Hepatocyte (in vitro differentiated cells): ENCODE results near the gene HOXB1.

Experiments used
- CTCF ChIP-seq: fragments of 200-600 bp; sonication (generic); IDR thresholded peaks from 2 replicates; pipeline ENCODE4 v1.5.1; 2016; ENCODE audit warnings: antibody characterized with exemption, mild to moderate bottlenecking; ENCODE audit not compliant: poor library complexity
- EZH2 ChIP-seq: fragments of 200-600 bp; sonication (generic); IDR thresholded peaks from 2 replicates; pipeline ENCODE4 v1.6.1; 2016; ENCODE audit warnings: antibody characterized with exemption, mild to moderate bottlenecking, borderline replicate concordance
- EZH2phosphoT487 ChIP-seq: fragments of 200-600 bp; sonication (generic); IDR thresholded peaks from one replicate; pipeline ENCODE4 v1.6.1; 2018; ENCODE audit warnings: antibody characterized with exemption, mild to moderate bottlenecking, low read depth, moderate library complexity; ENCODE audit not compliant: unreplicated experiment, severe bottlenecking

- TF ChIP-seq EZH2phosphoT487: no peak
- no peak for TF ChIP-seq CTCF
- TF ChIP-seq EZH2: peak; percentile 25
Measured at GRCh38 chr17:48546924-48547807, 16.4 kb upstream of the HOXB1 start.
